Measurements from ENCODE around the gene TPST2. TPM values are rescaled to one million over a fixed set of nuclear protein-coding genes. Genes with fewer than 3 reads are reported as not detected.
"Not testable (repeated sequence)": the region's sequence is repeated elsewhere in the genome, so short reads cannot be mapped to it uniquely, and the experiment has no call there.

TPST2 gene
- total RNA-seq, 1 donor from 2014 or later, result 22.5 TPM

DNA sequence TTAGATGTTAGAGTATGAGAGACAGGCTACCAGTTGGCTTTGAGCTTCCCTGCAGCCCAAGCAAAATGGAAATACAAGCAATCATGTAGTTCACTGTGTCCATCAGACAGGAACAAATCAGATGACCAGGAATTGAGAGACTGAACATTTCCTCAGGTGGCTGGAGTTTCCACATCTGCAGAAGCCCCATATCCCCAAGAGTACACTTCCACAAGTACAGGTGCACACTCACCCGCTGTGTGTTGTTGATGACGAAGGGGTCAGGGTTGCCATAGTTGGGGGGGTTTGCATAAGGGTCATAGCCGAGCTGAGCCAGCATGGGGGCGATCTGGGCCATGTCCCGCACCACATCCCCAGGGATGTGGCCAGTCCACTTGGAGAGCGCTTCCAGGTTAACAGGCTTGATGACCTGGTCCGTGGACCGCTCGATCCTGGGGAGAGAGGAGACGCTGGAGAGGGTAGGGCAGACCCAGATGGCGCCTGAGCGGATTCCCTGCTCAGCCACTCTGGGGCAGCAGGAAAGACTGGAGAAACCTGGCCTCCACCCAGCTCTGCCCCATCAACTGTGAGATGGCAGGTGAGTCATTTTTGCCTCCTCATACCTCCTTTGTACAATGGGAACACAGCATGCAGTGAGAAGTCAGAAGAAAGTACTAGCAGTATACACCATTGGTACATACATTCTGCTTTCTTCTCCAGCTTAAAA is 53.7 kb downstream of the TPST2 start:
- H3K4me3 ChIP-seq (ENCODE audit: low read depth, low read length), result no peak overlapping the region
- no peak for DNase-seq (ENCODE audit: low read depth)
- TF ChIP-seq, protein P1, sequence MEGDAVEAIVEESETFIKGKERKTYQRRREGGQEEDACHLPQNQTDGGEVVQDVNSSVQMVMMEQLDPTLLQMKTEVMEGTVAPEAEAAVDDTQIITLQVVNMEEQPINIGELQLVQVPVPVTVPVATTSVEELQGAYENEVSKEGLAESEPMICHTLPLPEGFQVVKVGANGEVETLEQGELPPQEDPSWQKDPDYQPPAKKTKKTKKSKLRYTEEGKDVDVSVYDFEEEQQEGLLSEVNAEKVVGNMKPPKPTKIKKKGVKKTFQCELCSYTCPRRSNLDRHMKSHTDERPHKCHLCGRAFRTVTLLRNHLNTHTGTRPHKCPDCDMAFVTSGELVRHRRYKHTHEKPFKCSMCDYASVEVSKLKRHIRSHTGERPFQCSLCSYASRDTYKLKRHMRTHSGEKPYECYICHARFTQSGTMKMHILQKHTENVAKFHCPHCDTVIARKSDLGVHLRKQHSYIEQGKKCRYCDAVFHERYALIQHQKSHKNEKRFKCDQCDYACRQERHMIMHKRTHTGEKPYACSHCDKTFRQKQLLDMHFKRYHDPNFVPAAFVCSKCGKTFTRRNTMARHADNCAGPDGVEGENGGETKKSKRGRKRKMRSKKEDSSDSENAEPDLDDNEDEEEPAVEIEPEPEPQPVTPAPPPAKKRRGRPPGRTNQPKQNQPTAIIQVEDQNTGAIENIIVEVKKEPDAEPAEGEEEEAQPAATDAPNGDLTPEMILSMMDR (conservative IDR thresholded peaks at IDR 0.05; ENCODE audit: low read depth, low read length), result no peak

DNA sequence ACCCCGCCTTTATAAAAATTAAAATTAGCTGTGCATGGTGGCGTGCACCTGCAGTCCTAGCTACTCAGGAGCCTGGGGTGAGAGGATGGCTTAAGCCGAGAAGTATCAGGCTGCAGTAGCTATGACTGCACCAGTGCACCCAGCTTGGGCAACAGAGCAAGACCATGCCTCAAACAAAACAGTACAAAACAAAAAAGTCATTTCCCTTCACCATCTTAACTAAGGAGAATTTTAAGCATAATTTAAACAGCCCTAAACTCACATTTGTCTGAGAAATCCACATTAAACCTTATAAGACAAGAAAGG is 54.4 kb downstream of the TPST2 start:
- TF ChIP-seq, protein P1 (conservative IDR thresholded peaks at IDR 0.05; ENCODE audit: low read depth, low read length), result no peak
- H3K4me3 ChIP-seq (ENCODE audit: low read depth, low read length), result no peak overlapping the region
- DNase-seq (ENCODE audit: low read depth), result no peak

- TF ChIP-seq, protein P1 (conservative IDR thresholded peaks at IDR 0.05; ENCODE audit: low read depth, low read length), result no peak
- no peak for DNase-seq (ENCODE audit: low read depth)
- H3K4me3 ChIP-seq (ENCODE audit: low read depth, low read length), result no peak overlapping the region
Observed at GRCh38 chr22:26534874-26535602, 54.9 kb downstream of the TPST2 start.

- H3K4me3 ChIP-seq (ENCODE audit: low read depth, low read length), result no peak overlapping the region
- TF ChIP-seq, protein P1 (conservative IDR thresholded peaks at IDR 0.05; ENCODE audit: low read depth, low read length), result no peak
- no peak for DNase-seq (ENCODE audit: low read depth)
Observed at GRCh38 chr22:26534171-26534855, 55.6 kb downstream of the TPST2 start.

DNA sequence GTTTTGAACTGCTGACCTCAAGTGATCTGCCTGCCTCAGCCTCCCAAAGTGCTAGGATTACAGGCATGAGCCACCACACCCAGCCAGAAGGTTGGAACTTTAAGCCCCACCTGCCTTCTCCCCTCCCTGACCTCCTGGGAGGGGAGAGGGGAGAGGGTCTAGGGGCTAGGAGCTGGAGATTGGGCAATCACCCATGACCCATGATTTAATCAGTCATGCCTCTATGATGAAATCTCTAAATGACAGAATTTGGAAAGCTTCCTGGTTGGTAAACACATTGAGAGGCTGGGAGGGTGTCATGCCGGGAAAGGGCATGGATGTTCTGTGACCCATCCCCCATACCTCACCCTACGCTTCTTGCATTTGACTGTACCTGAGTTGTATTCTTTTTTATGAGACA is 60.6 kb downstream of the TPST2 start:
- no peak overlapping the region for H3K4me3 ChIP-seq (ENCODE audit: low read depth, low read length)
- no peak for DNase-seq (ENCODE audit: low read depth)
- TF ChIP-seq, protein P1 (conservative IDR thresholded peaks at IDR 0.05; ENCODE audit: low read depth, low read length), result no peak

- not testable (repeated sequence) for DNase-seq (ENCODE audit: low read depth)
Observed at GRCh38 chr22:26528518-26528917, 61.4 kb downstream of the TPST2 start.

GRCh38 chr22:26527574-26528465 is 62.1 kb downstream of the TPST2 start:
- H3K4me3 ChIP-seq (ENCODE audit: low read depth, low read length), result no peak overlapping the region
- TF ChIP-seq, protein P1 (conservative IDR thresholded peaks at IDR 0.05; ENCODE audit: low read depth, low read length), result no peak
- DNase-seq (ENCODE audit: low read depth), result no peak

More at GRCh38 chr22:26528518-26528917, 61.4 kb downstream of the TPST2 start:
- not testable (repeated sequence) for H3K4me3 ChIP-seq (ENCODE audit: low read depth, low read length)
